Breast epithelium (tissue), 4 donors: ENCODE measurements around the gene CLSTN3. TPM values are rescaled to one million over a fixed set of nuclear protein-coding genes. Genes with fewer than 3 reads are reported as not detected.
A peak's percentile ranks its signal among the peaks of the same experiment; 100 is the strongest.
"Not testable (repeated sequence)": the region's sequence is repeated elsewhere in the genome, so short reads cannot be mapped to it uniquely, and the experiment has no call there.

ENCODE experiments used
- DNase-seq, 2 donors: peaks; one replicate each; pipeline ENCODE4 v3.0.0-alpha.2; 2019; ENCODE audit warnings: low spot score in 2 of 2
- H3K27ac ChIP-seq, 2 donors: fragments of 200-600 bp; sonication (generic) in 1 of 2; one replicate each; pipeline ENCODE4 v1.5.1; 2016 to 2019; ENCODE audit warnings: mild to moderate bottlenecking in 1 of 2
- H3K27me3 ChIP-seq, 2 donors: fragments of 200-600 bp; sonication (generic) in 1 of 2; one replicate each; pipeline versions ENCODE4 v1.5.1 to v1.6.0; 2017 to 2019; ENCODE audit warnings: control low read depth in 1 of 2, mild to moderate bottlenecking in 1 of 2
- H3K36me3 ChIP-seq: fragments of 200-600 bp; one replicate; pipeline ENCODE4 v1.5.1; 2019
- H3K4me1 ChIP-seq, 2 donors: fragments of 200-600 bp; sonication (generic); one replicate each; pipeline ENCODE4 v1.5.1; 2016 to 2019; ENCODE audit warnings: control low read depth in 1 of 2
- H3K4me3 ChIP-seq, 3 donors: fragments of 200-600 bp; sonication (generic); 1 replicate in 2 of 3; 2 replicates in 1 of 3; pipeline ENCODE4 v1.5.1; 2016 to 2019; ENCODE audit warnings: mild to moderate bottlenecking in 3 of 3, moderate library complexity in 2 of 3
- H3K9me3 ChIP-seq, 2 donors: fragments of 200-600 bp; sonication (generic) in 1 of 2; one replicate each; pipeline ENCODE4 v1.5.1; 2016 to 2019; ENCODE audit warnings: control low read depth in 1 of 2
- CTCF ChIP-seq, 3 donors: fragments of 450-650 bp; IDR thresholded peaks; one replicate each; pipeline ENCODE4 v1.5.1; 2016 to 2017; ENCODE audit warnings: antibody characterized with exemption in 3 of 3, mild to moderate bottlenecking in 3 of 3, moderate library complexity in 3 of 3
- POLR2A ChIP-seq: fragments of 450-650 bp; IDR thresholded peaks from one replicate; pipeline ENCODE4 v1.6.1; 2016; ENCODE audit warnings: antibody characterized with exemption, mild to moderate bottlenecking, moderate library complexity
- POLR2AphosphoS5 ChIP-seq, 3 donors: sonication (generic); formaldehyde crosslinking; IDR thresholded peaks; one replicate each; pipeline ENCODE4 v1.6.1; 2017; ENCODE audit warnings: antibody characterized with exemption in 3 of 3
- intact Hi-C: fragments of 100-400 bp; cut with DNase I; formaldehyde crosslinking; loops from one replicate; pipeline ENCODE4 v1.15.1; 2023; ENCODE audit warnings: low total_unique reads
- total RNA-seq, 3 donors: library from RNA; depleted of rRNA; stranded (reverse); fragments of >200 nt; gene quantifications; one replicate each; pipeline ENCODE4 v1.1.0, GENCODE V29; 2016

Gene CLSTN3
- total RNA-seq, 3 donors from 2014 or later = 23.9 to 58.7 (median 40.3) TPM

- H3K27me3 ChIP-seq = no peaks in the 10 kb centered on the region
- no peak for TF ChIP-seq POLR2AphosphoS5 (IDR thresholded peaks at IDR 0.05)
- TF ChIP-seq POLR2A = no peak
- no peak for TF ChIP-seq CTCF (IDR thresholded peaks at IDR 0.05)
- H3K27ac ChIP-seq = no peak overlapping the region
- DNase-seq = no peak
- intact Hi-C loops = no loop called here
- H3K9me3 ChIP-seq = no peaks in the 10 kb centered on the region
- H3K4me1 ChIP-seq = no peaks in the 10 kb centered on the region
- no peaks in the 10 kb centered on the region for H3K36me3 ChIP-seq
- peak overlapping the region in 1 of 3 donors; percentile 3 for H3K4me3 ChIP-seq
Observed at GRCh38 chr12:7106082-7106481, 24.1 kb upstream of the CLSTN3 start.

- DNase-seq, H3K27me3 ChIP-seq, intact Hi-C loops, H3K9me3 ChIP-seq, H3K4me1 ChIP-seq, H3K36me3 ChIP-seq: not testable (repeated sequence)
- Histone ChIP-seq H3K27ac (peak overlapping the region; percentile 45 to 95), H3K4me3 (peak overlapping the region; percentile 64 to 88 (median 65))
Observed at GRCh38 chr12:7107181-7107580, 23.0 kb upstream of the CLSTN3 start.

GRCh38 chr12:7107636-7108002 is 22.6 kb upstream of the CLSTN3 start:
- TF ChIP-seq CTCF (IDR thresholded peaks at IDR 0.05) (no peak), POLR2A (no peak), POLR2AphosphoS5 (IDR thresholded peaks at IDR 0.05) (no peak)
- DNase-seq = no peak
- no peaks in the 10 kb centered on the region for H3K9me3 ChIP-seq
- H3K27ac ChIP-seq = peak overlapping the region; percentile 95 to 98
- no peaks in the 10 kb centered on the region for H3K36me3 ChIP-seq
- intact Hi-C loops = no loop called here
- H3K27me3 ChIP-seq = no peaks in the 10 kb centered on the region
- H3K4me1 ChIP-seq = no peaks in the 10 kb centered on the region
- peak overlapping the region; percentile 64 to 88 (median 65) for H3K4me3 ChIP-seq

DNA sequence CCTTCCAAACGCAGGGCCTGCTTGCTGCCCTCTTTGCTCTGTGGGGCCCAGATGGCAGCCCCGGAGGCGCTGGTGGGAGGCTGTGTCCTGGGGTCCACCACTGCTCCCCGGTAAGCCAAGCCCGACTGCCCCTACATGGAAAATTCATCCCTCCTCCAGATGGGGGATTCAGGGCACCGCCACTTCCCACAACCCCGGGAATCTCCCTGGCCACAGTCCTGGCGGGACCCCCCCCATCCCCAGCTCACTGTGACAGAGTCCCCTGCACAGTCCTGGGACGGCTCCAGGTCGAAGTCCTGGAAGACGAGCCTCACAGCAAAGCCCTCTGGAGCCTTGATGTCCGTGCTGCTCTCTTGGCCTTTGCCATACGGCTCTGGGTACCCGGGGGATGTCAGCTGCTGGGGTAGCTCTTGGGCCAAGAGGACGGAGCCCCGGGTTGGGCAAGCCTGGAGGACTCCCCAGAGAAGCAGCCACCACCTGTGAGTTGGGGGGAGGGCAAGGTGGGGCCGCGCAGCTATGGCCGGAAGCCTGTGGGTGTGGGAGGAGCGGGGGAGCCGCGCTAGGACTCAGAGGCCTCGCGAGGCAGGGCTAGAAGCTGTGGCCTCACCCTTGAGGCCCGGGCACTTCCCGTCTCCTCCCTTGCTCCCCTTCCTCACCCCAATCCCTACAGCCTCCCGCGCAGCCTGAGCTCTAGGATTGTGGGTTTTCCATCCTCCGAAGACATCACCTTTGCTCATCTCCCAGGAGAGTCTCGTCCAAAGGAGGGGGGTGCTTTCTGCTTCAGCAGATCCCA is 22.0 kb upstream of the CLSTN3 start:
- intact Hi-C loops = no loop called here
- H3K27ac ChIP-seq = peak overlapping the region; percentile 95 to 98
- peak overlapping the region; percentile 64 to 88 (median 65) for H3K4me3 ChIP-seq
- TF ChIP-seq POLR2A (peak; percentile 77), CTCF (IDR thresholded peaks at IDR 0.05) (no peak), POLR2AphosphoS5 (IDR thresholded peaks at IDR 0.05) (peak; percentile 15 to 51 (median 41))
- no peaks in the 10 kb centered on the region for H3K4me1 ChIP-seq
- H3K9me3 ChIP-seq = no peaks in the 10 kb centered on the region
- DNase-seq = peak; percentile 70 to 73
- no peaks in the 10 kb centered on the region for H3K27me3 ChIP-seq
- H3K36me3 ChIP-seq = no peaks in the 10 kb centered on the region

DNA sequence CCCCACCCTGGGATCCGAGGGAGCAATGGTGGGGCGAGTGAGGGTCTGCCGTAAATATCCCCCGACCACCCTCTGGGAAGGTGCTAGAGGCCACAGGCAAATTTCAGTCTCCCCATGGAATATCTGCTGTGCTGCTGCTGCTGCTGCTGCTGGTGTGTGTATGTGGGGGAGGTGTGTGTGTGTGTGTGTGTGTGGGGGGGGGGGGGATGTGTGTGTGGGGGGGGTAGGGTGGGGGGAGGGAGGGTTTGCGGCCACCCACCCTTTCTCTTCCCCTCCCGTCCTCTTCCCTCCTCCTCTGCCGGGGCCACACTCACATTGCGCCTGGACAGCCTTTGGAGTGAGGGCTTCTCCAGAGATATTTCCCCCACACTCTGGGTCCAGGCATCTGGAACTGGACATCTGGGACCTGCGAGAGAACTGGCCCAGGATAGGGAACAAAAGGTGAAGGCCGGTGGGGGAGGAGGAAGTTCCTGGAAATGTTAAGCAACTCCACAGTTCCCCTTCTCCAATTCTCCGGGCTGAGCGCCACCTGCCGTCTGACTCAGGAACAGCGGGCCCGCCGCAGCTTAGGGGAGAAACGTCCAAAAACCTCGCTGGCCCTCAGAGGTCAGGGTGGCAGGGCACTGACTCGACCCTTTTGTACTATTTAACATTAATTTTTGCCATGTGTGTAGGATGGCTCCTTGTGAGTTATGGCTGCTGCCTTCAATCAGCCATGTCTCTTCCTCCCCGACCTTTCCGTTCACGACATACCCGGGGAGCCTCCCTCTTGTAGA is 21.2 kb upstream of the CLSTN3 start, which contains the start of gene C1RL:
C1RL (minus strand) TSS at position 419 of the 776 bp plus-strand sequence; CDS start at position 385, 34 bp downstream.
- Histone ChIP-seq H3K36me3 (no peaks in the 10 kb centered on the region), H3K9me3 (no peaks in the 10 kb centered on the region), H3K4me3 (peak within 1 kb of the TSS; percentile 64 to 88 (median 65)), H3K27me3 (no peaks in the 10 kb centered on the region), H3K4me1 (no peaks in the 10 kb centered on the region), H3K27ac (peak within 1 kb of the TSS; percentile 95 to 98)
- peak; percentile 90 to 95 for DNase-seq
- intact Hi-C loops = no loop called here
- peak; percentile 98 for TF ChIP-seq CTCF (IDR thresholded peaks at IDR 0.05)
- TF ChIP-seq POLR2A = no peak
- TF ChIP-seq POLR2AphosphoS5 (IDR thresholded peaks at IDR 0.05) = peak; percentile 82 to 97 (median 97)
